Measurements from ENCODE around the gene DTNB.

DTNB gene

DNA sequence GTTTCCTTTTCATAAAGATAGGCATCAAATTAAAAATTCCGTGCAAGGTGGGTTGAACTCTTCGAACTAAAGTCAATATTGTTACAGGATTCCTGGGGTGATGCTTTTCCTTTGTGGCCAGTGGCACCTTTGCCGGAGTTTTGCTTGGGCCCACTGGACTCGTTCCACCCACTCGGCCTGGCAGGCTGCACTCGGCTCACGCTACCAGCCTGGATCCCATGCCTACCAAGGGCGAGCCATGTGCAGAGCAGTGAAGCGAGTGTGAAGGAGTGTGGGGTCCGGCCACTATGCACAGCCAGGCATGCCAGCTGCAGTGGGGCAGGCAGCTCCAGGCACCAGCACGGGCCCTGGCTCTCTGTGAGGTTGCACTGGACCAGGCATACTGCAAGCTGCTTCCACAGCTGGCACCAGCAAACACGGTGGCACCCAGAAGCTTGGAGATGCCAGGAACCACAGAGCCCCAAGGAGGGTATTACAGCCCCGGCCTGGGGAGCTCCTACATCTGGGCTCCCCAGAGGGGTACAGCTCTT lies 83.6 kb downstream of the DTNB start:
- no peak overlapping the region for H3K4me3 ChIP-seq (ENCODE audit: low read depth, low read length)
- ChIA-PET CTCF (interaction anchor here (1.4 to 1.9 kb wide), 2 partner anchors 10 to 17 kb away, joined by 4 to 6 read pairs; no protein-coding TSS in a partner anchor), POLR2A (no interaction called here)
- no peak for DNase-seq (ENCODE audit: low read depth, low spot score)
- TF ChIP-seq, protein P1, sequence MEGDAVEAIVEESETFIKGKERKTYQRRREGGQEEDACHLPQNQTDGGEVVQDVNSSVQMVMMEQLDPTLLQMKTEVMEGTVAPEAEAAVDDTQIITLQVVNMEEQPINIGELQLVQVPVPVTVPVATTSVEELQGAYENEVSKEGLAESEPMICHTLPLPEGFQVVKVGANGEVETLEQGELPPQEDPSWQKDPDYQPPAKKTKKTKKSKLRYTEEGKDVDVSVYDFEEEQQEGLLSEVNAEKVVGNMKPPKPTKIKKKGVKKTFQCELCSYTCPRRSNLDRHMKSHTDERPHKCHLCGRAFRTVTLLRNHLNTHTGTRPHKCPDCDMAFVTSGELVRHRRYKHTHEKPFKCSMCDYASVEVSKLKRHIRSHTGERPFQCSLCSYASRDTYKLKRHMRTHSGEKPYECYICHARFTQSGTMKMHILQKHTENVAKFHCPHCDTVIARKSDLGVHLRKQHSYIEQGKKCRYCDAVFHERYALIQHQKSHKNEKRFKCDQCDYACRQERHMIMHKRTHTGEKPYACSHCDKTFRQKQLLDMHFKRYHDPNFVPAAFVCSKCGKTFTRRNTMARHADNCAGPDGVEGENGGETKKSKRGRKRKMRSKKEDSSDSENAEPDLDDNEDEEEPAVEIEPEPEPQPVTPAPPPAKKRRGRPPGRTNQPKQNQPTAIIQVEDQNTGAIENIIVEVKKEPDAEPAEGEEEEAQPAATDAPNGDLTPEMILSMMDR (IDR thresholded peaks at IDR 0.05; ENCODE audit: insufficient read depth, low read length, missing control alignments) = no peak

DNA sequence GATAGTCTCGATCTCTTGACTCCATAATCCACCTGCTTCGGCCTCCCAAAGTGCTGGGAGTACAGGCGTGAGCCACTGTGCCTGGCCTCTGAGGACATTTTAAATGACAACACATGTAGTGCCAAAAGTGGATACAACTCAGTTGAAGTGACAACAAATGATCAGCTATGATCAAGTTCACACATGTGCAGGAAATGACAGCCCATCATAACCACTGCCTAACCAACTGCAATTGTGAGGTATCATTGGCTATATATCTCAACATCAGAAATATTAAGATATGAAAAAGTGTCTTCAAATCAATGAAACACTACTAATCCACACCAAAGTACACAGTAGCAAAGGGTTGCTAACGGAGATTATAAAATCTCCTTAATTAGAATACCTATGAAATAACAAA lies 84.8 kb downstream of the DTNB start:
- H3K4me3 ChIP-seq (ENCODE audit: low read depth, low read length) = no peak overlapping the region
- CTCF ChIA-PET = interaction anchor here (1.4 kb wide), 1 partner anchor 13 kb away, joined by 3 read pairs; no protein-coding TSS in a partner anchor
- no peak for DNase-seq (ENCODE audit: low read depth, low spot score)
- TF ChIP-seq, protein P1 (IDR thresholded peaks at IDR 0.05; ENCODE audit: insufficient read depth, low read length, missing control alignments) = no peak
- POLR2A ChIA-PET = no interaction called here

DNA sequence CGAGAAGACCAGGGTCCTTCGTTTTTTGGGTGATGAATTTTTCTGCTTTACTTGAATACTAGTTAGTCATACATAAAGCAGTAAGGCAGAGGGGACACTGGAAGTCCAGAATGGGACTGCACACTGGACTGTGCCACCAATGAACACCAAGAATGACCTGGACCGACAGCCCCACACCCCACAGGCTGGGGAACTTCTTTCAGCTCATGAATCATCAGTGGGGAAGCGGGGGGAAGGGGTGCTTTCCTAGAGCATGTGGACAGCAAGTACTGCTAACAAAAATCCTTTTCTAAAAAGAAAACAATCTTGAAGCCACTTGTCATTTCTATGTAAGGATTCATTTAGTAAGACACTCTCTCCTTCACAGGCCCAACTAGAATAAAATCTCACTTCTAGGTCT lies 86.0 kb downstream of the DTNB start:
- ChIA-PET POLR2A (no interaction called here), CTCF (interaction anchor here (1.0 to 2.1 kb wide), 3 partner anchors 12 to 112 kb away, joined by 3 to 5 read pairs (median 3); no protein-coding TSS in a partner anchor)
- no peak overlapping the region for H3K4me3 ChIP-seq (ENCODE audit: low read depth, low read length)
- TF ChIP-seq, protein P1 (IDR thresholded peaks at IDR 0.05; ENCODE audit: insufficient read depth, low read length, missing control alignments) = no peak
- no peak for DNase-seq (ENCODE audit: low read depth, low spot score)

DNA sequence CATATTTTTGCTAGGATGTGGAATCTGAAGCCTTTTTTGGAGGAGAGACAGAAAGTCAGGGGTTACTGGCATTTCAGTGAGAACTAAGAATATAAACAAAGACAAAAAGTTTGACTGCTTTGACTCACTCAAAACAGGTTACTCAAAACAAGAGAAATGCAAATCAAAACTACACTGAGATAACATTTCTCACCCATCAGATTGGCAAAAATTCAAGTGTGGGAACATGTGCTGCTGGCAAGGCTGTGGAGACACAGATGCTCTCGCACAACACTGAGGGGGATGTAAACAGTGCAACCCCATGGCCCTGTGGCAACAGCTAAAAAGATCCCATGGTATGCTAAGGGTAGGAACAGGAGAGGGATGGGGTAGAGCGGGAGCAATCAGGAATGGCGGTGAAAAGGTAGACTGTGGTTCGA lies 86.6 kb downstream of the DTNB start:
- TF ChIP-seq, protein P1 (IDR thresholded peaks at IDR 0.05; ENCODE audit: insufficient read depth, low read length, missing control alignments) = no peak
- H3K4me3 ChIP-seq (ENCODE audit: low read depth, low read length) = no peak overlapping the region
- DNase-seq (ENCODE audit: low read depth, low spot score) = no peak
- CTCF ChIA-PET = interaction anchor here (1.0 to 2.1 kb wide), 2 partner anchors 20 to 112 kb away, joined by 3 to 5 read pairs; no protein-coding TSS in a partner anchor
- POLR2A ChIA-PET = no interaction called here

DNA sequence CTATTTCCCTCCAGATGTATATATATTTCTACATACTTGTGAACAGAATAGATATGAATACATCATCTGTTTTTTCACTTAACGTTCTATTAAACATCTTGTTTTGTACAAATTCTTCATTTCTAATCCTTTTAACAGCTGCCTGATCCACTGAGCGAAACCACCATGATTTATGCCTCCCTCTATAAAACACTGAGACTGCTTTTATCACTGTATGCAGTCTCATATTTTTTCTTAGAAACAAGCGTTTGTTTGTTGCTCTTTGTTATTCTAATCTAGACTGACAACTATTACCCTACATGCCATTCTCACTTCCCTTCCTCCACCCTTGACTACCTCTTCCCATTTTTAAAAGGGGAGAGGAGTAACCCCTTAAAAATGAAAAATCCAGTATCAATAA lies 88.2 kb downstream of the DTNB start:
- ChIA-PET CTCF (interaction anchor here (0.9 to 2.4 kb wide), 6 partner anchors 15 to 223 kb away, joined by 3 to 7 read pairs (median 4); no protein-coding TSS in a partner anchor), POLR2A (no interaction called here)
- no peak overlapping the region for H3K4me3 ChIP-seq (ENCODE audit: low read depth, low read length)
- TF ChIP-seq, protein P1 (IDR thresholded peaks at IDR 0.05; ENCODE audit: insufficient read depth, low read length, missing control alignments) = no peak
- no peak for DNase-seq (ENCODE audit: low read depth, low spot score)

DNA sequence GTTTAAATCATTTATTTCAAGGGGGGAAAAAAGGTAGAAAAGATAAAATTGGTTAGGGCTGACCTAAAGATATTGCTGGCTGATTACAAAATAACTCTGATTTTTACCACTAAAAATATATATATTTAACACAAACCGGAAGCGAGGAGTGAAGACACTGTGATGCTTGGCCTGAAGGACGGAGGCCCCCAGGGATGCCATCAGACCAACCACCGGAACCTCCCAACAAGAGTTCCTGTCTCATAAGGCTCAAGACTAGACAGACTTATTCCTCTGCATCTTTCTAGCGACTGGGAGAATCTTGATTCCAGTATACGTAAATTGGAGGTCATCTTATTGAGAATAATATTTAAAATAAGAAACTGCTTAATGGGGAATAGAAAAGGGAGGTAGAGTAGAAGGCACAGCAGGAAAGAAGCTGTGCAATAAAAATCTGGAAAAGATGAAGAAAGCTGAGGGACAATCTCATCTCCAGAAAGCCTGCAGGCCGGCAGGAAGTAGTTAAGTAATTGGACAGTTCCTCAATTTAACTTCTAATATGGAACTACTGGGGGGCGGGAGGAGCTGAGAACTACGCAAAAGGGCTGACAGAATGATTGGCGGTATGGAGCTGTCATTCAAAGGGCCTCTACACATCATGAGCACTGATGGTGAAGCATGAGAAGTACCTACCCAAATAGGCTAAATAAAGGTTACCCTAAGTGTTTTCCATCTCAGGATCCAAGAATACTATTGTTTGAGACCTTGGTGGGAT lies 91.1 kb downstream of the DTNB start:
- CTCF ChIA-PET = interaction anchor here (2.0 kb wide), 1 partner anchor 10 kb away, joined by 7 read pairs; no protein-coding TSS in a partner anchor
- no peak overlapping the region for H3K4me3 ChIP-seq (ENCODE audit: low read depth, low read length)
- TF ChIP-seq, protein P1 (IDR thresholded peaks at IDR 0.05; ENCODE audit: insufficient read depth, low read length, missing control alignments) = no peak
- POLR2A ChIA-PET = no interaction called here
- no peak for DNase-seq (ENCODE audit: low read depth, low spot score)

Data from AG04449 (cell line).